Smooth muscle cell of bladder (primary cell): ENCODE data around the gene SNX7. TPM values are rescaled to one million over a fixed set of nuclear protein-coding genes. Genes with fewer than 3 reads are reported as not detected.

ENCODE experiments used
- total RNA-seq: library from RNA; depleted of rRNA; stranded (reverse); fragments of >200 nt; gene quantifications from 2 replicates; pipeline ENCODE4 v1.2.3, GENCODE V29; 2014

SNX7 gene, protein sequence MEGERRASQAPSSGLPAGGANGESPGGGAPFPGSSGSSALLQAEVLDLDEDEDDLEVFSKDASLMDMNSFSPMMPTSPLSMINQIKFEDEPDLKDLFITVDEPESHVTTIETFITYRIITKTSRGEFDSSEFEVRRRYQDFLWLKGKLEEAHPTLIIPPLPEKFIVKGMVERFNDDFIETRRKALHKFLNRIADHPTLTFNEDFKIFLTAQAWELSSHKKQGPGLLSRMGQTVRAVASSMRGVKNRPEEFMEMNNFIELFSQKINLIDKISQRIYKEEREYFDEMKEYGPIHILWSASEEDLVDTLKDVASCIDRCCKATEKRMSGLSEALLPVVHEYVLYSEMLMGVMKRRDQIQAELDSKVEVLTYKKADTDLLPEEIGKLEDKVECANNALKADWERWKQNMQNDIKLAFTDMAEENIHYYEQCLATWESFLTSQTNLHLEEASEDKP
- total RNA-seq, result 48.1 and 52.4 TPM in 2 replicates

GRCh38 chr1:98661544-98662355, at the start of gene SNX7:
Gene SNX7, plus strand, starts transcription at chr1:98661721. Its CDS starts 11 bp downstream, at chr1:98661732.

